NCI-H2196 treated with DMSO at 0.1 percent for 48 hours (cell line): ENCODE results near the gene FAM186B.
A peak's percentile ranks its signal among the peaks of the same experiment; 100 is the strongest.
"Not testable (repeated sequence)": the region's sequence is repeated elsewhere in the genome, so short reads cannot be mapped to it uniquely, and the experiment has no call there.

Source experiments
- DNase-seq: peaks from one replicate; lab custom pipeline; 2025; ENCODE audit not compliant: unreplicated experiment; lab: John Stamatoyannopoulos, UW

FAM186B gene

DNA sequence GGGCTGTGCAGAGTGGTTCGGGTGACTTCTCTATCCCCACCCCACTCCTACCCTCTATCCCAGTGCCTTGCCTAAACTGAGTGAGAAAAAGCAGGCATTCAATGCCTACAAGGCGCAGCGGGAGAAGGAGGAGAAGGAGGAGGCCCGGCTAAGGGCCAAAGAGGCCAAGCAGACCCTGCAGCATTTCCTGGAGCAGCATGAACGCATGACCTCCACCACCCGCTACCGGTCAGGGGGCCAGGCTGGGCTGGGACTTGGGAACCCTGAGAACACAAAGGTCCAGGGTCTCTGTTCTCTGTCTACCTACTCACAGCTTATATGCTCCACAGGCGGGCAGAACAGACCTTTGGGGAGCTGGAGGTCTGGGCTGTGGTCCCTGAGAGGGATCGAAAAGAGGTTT, 29.6 kb upstream of the FAM186B start:
- DNase-seq = no peak

DNA sequence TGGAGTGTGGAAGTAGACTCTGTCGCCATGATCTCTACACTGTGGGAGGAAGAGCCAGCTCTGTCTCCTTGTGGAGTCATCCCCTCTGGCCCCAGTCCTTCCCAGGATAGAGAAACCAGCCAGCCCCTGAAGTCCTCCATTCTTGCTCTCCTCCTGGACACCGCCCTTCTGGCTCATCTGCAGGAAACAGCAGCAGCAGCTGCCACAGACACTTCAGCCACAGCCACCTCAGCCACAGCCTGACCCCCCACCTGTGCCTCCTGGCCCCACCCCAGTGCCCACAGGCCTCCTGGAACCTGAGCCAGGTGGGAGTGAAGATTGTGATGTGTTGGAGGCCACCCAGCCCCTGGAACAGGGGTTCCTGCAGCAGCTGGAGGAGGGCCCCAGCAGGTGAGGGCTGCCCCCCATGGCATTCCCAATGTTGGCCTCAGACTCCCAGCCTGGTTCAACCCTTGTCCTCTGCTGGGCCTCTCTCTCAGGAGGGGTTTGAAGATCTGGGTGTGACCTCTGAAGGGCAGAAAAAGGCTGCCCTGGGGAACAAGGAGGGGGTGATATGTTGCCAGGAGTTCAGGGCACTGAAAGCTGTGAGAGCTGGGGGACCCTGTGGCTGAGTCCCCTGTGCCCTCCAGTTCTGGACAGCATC, 28.4 kb upstream of the FAM186B start:
- DNase-seq = no peak

DNA sequence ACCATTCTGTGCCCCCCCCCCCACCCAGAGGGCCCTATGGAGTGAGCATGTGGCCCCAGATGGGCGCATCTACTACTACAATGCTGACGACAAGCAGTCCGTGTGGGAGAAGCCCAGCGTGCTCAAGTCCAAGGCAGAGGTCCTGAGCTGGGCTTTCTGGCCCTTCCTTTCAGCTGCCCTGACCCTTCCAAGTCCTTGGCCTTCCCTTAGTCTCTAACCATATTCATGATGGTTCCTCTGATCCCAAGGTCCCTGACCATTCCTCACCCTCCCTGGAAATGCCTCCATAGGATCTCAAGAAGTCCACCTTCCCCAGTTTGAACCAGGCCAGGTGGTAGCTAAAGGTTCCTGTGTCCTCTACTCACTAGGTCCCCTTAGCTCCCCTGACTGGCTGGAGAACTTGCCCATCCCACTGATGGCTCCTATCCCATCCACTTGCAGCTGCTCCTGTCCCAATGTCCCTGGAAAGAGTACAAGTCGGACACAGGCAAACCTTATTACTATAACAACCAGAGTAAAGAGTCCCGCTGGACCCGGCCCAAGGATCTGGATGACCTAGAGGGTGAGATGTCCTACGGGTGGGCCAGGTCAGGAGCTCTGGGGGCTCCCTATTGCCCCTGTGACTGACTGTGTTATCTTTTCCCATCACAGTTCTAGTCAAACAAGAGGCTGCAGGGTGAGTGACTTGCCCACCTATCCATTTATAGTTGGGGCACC, 27.7 kb upstream of the FAM186B start:
- DNase-seq = no peak

- no peak for DNase-seq
Measured at GRCh38 chr12:49632401-49632800, 27.0 kb upstream of the FAM186B start.

GRCh38 chr12:49631336-49631907, 26.0 kb upstream of the FAM186B start:
- no peak for DNase-seq

DNA sequence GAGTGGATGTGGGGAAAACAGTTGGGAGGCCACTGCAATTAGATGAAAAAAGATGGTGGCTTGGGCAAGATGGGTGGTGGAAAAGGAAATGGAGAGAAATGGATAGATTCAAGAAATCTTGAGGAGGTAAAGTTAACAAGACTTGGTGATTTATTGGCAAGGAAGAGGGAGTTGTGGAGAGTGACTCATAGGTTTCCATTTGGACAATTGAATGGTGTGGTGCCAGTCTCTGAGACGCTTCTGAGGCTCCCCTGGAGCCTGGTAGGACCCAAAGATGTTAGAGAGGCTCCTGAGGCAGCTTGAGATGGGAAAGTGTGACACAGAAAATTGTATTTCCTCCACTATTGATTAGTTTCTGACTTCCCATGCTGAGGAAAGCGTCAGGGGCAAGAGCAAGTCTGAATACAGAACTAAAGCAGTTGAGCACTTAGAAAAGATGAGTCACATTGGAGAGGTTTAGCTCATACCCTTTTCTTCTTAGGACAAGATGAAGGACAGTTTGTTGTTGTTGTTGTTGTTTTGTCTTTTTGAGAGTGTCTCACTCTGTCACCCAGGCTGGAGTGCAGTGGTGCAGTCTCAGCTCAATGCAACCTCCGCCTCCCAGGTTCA, 22.4 kb upstream of the FAM186B start:
- DNase-seq = no peak

GRCh38 chr12:49626836-49627235, 21.4 kb upstream of the FAM186B start:
- no peak for DNase-seq

DNA sequence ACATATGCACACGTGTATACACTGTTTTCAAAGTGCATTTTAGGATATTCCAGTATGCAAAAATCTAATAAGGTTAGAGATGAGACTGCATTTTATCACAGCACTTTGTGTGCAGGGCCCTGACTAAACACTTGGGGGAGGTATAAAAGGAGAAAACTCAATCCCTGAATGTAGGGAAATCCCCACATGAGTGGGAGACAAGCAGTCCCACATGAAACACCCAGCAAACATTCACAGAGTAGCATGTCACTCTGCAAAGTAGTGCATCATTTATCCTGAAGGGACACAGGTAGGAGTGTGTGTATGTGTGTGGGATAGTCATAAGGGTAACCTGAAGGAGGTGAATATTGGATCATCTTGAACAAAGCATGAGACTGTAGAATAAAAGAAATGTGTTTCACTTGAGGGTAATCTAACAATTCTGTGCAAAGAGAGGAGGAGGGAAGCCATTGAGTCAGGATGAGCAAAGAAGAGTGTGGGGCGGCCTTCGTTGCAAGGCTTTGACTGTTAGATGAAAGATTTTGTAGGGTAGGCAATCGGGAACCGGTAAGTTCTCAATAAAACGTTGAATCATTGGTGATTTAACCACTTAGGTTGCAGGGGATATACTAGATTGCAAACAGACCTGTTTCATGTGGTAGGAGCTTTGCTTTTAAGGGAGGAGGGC, 20.9 kb upstream of the FAM186B start:
- no peak for DNase-seq

DNA sequence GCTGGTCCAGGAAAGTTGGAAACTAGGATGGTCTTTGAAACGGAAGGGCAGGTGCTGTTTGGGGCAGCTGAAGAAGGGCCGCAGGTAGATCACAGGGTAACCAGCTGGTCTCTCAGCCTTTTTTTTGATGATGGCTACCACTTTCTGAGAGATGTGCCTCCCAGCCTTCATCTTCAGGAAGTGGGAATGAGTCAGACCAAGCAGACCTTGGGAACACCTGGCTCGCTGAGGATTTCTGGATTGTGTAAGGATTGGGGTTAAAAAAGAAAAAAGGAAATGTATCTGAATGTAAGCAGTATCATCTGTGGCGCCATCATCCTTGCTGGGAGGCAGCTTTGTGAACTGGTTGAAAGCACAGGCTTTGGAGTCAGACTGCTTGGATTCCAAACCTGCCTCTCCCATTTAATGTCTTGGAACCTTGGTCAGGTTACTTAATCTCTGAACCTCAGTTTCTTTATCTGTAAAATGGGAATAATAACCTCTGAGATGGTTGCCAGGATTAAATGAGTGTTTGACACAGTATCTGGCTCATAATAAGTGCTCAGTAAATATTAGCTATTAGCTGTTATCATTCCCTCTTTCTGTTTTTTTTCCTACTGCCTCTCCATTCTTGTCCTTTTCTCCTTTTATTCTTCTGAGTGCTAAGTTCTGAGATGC, 19.6 kb upstream of the FAM186B start:
- no peak for DNase-seq

DNA sequence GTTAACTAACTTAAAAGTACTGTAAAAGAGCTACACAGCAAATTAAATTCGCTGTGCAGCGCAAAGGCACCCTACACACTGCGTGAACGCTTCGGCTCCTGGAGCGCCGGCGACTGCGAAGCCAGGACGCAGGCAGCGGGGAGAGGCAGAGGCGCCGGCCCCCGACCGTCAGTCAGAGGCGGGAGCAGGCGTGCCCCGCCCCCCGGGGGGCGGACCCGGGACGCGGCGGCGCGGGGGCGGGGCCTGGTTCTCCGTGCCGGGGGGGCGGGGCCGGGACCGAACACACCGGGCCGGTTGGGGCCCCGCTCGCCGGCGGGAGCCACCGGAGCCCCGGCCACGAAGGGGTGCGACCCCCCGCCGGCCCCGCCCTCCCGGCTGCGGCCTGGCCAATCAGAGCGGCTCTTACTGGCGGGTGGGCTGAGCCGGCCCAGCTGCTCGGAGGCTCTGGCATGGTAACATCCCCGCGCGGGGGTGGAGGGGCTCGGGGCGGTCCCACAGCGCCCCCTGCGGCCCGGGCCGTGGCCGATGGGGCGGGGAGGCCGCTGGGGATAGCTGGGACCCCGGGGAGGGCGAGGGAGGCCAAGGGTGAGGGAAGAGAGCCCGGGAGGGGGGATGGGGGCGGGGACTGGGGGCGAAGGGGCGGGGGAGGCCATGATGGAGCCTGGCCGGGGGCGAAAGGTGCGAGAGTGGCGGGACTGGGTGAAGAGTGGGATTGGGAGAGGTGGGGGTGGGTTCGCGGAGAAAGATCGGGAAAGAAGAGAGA, 17.9 kb upstream of the FAM186B start, which contains the start of gene PRPF40B:
Gene PRPF40B (plus strand): TSS at position 420 of the 763 bp plus-strand sequence. CDS start 30 bp downstream, at position 450.
- peak; percentile 84 for DNase-seq

GRCh38 chr12:49622501-49623141, 17.2 kb upstream of the FAM186B start:
- no peak for DNase-seq

DNA sequence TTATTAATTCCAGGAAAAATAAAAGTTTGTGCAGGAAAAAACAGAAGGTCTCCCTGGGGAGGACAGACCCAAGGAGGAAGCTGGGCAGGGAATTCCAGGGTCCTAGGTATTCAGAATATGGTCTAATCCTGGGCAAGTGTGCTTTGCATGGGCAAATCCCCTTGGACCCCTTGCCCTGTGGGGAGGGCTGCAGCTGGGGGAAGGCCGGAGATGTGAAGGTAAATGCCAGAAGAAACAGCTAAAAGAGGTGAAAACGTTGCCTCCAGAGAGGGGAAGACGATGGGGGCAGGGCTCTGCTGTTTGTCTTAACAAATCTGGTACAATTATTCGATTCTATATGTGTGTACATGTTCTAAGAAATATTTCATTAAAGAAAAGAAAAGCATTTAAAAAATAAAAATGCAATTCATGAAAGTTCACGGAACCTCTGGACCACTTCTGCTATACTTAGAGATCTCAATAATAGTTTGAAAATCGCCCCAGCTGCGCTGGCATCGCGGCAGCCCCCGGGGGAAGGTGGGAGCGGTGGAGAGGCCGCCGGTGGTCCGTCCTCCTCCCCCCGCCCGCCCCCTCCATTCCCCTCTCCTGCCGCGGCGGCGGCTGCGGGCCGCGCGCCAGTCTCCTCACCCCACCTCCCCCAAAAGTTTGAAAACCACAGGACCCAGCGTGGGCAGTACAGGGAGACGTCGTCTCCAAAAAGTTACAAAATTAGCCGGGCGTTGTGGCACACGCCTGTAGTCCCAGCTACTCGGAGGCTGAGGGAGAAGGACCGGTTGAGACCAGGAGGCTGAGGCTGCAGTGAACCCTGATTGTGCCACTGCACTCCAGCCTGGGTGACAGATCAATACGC, 16.4 kb upstream of the FAM186B start:
- no peak for DNase-seq

DNA sequence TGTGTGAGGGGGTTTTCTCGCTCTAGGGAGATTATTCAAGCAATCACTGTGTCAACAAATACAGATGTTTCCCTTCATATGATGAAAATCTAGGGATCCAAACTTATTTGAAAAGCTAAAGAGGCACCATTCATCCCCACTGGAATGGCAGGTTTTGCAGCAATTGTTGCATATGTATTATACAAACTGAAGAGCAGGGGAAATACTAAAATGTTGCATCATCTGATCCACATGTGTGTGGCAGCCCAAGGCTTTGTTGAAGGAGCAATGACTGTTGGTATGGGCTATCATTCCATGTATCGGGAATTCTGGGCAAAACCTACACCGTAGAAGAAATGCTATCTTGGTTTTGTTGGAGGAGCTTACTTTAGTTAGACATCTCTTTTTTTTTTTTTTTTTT, 13.8 kb upstream of the FAM186B start:
- no peak for DNase-seq

DNA sequence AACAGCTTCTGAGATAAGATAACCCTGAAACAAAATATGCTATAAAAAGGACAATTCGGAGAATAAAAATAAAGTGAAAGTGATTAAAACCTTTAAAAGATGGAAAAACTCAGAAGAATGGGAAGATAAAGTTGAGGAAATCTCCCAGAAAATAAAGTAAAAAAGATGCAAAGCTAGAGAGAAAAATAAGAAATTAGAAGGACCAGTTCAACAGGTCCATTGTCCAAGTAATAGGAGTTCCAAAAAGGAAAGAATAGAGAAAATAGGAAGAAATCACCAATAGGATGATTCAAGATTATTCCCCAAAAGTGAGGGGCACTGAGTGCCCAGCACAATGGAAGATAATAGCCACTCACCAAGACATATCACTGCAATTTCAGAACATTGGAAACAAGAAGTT, 13.1 kb upstream of the FAM186B start:
- no peak for DNase-seq

DNA sequence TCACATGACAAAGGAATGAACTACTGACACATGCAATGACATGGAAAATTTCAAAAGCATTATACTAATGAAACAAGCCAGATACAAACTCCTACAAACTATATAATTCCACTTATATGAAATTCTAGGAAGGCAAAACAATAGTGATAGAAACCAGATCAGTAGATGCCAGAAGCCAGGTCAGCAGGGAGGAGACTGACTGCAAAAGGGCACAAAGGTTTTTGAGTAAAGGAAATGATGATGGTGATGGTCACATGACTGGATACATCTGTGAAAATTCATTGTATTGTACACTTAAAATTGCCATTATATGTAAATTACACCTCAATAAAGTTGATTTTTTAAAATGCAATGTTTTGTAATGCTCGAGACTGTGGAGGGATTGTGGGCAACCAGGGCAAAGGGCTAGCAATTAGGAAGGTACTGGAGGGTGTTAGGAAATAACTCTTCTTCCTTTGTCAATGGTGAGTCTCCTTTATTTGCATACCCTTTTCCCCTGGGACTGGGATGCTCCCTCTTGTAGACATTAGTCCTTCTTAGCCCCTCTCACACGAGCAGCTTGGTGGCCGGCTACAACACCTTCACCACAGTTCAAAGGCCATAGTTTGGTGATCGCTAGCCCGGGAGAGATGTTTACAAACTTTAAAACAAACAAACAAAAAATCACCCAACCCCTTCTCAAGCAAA, 11.2 kb upstream of the FAM186B start:
- DNase-seq = no peak

GRCh38 chr12:49615725-49616124, 10.3 kb upstream of the FAM186B start:
- DNase-seq = no peak

DNA sequence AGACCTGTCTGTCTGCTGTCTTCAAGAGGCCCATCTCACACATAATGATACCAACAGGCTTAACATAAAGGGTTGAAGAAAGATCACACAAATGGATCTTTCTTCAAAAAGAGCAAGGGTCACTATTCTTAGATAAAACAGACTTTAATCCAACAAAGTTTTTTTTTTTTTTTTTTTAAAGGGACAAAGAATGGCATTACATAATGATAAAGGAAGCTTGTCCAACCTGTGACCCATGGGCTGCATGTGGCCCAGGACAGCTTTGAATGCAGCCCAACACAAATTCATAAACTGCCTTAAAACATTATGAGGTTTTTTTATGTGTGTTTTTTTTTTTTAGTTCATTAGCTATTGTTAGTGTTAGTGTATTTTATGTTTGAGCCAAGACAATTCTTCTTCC, 6.8 kb upstream of the FAM186B start:
- DNase-seq = no peak

GRCh38 chr12:49610785-49611184, 5.3 kb upstream of the FAM186B start:
- DNase-seq = not testable (repeated sequence)
